Measurements from ENCODE around the gene FOXE3. TPM values are rescaled to one million over a fixed set of nuclear protein-coding genes. Genes with fewer than 3 reads are reported as not detected.

FOXE3 gene
- total RNA-seq, 1 experiment from 2014 or later = 0.46 TPM

- H3K27ac ChIP-seq (ENCODE audit: low read length) = no peak overlapping the region
- CTCF ChIA-PET = interaction anchor here (0.6 kb wide), 1 partner anchor 25 kb away, joined by 5 read pairs; no protein-coding TSS in a partner anchor
- in situ Hi-C loops (cut with HindIII; ENCODE audit: low pct_unique_long_range_greater_than_20kb, low sequenced_read_pairs) = no loop called here
- H3K27me3 ChIP-seq (ENCODE audit: control insufficient read depth, insufficient read depth, low read length) = no peaks in the 10 kb centered on the region
- H3K36me3 ChIP-seq (ENCODE audit: control insufficient read depth, insufficient read depth, low read length) = no peaks in the 10 kb centered on the region
- no peaks in the 10 kb centered on the region for H3K9me3 ChIP-seq (ENCODE audit: control insufficient read depth, insufficient read depth, low read depth, low read length)
- DNase-seq (ENCODE audit: low read depth, low spot score) (no peak), ATAC-seq (no peak)
- H3K4me1 ChIP-seq (ENCODE audit: control insufficient read depth, insufficient read depth, low read length) = no peaks in the 10 kb centered on the region
- BruUV-seq (replicated peaks) = no TSS peak
- intact Hi-C loops (cut with micrococcal nuclease; ENCODE audit: unreplicated experiment) = no loop called here
- TF ChIP-seq REST (IDR thresholded peaks at IDR 0.05; ENCODE audit: insufficient read depth in 1 of 2, low read depth in 2 of 2, low read length in 1 of 2) (peak; percentile 37 to 38; a peak in 1 of 4 replicates), TCF7L2 (IDR thresholded peaks at IDR 0.05; ENCODE audit: low read depth, low read length) (no peak)
- POLR2A ChIA-PET = no interaction called here
- no peak overlapping the region for H3K4me3 ChIP-seq (ENCODE audit: low read depth in 2 of 2, low read length in 2 of 2)
Measured at GRCh38 chr1:47418681-47419325, 2.7 kb downstream of the FOXE3 start.

GRCh38 chr1:47420547-47420946, 4.5 kb downstream of the FOXE3 start:
- DNase-seq (ENCODE audit: low read depth, low spot score) (no peak), ATAC-seq (no peak)
- H3K4me1 ChIP-seq (ENCODE audit: control insufficient read depth, insufficient read depth, low read length) = 0 out of 2 replicates have a peak, but pooled peaks cover 3% of the 10 kb centered on the region
- TF ChIP-seq SIN3A (IDR thresholded peaks at IDR 0.05; ENCODE audit: borderline replicate concordance, insufficient read depth, low read depth, low read length) = no peak
- no peak for TF ChIP-seq CTCF (IDR thresholded peaks at IDR 0.05)
- no peak for TF ChIP-seq POLR2AphosphoS5 (IDR thresholded peaks at IDR 0.05; ENCODE audit: low read depth, low read length)
- no peak for TF ChIP-seq REST (IDR thresholded peaks at IDR 0.05; ENCODE audit: insufficient read depth in 1 of 2, low read depth in 2 of 2, low read length in 1 of 2)
- no peak for TF ChIP-seq TCF7L2 (IDR thresholded peaks at IDR 0.05; ENCODE audit: low read depth, low read length)
- H3K36me3 ChIP-seq (ENCODE audit: control insufficient read depth, insufficient read depth, low read length) = no peaks in the 10 kb centered on the region
- no peaks in the 10 kb centered on the region for H3K27me3 ChIP-seq (ENCODE audit: control insufficient read depth, insufficient read depth, low read length)
- BruUV-seq (replicated peaks) = no TSS peak
- in situ Hi-C loops (cut with HindIII; ENCODE audit: low pct_unique_long_range_greater_than_20kb, low sequenced_read_pairs) = no loop called here
- H3K9me3 ChIP-seq (ENCODE audit: control insufficient read depth, insufficient read depth, low read depth, low read length) = no peaks in the 10 kb centered on the region
- H3K27ac ChIP-seq (ENCODE audit: low read length) = no peak overlapping the region
- CTCF ChIA-PET = interaction anchor here (0.7 to 0.9 kb wide), 2 partner anchors 17 to 306 kb away, joined by 3 to 4 read pairs; no protein-coding TSS in a partner anchor
- intact Hi-C loops (cut with micrococcal nuclease; ENCODE audit: unreplicated experiment) = no loop called here
- POLR2A ChIA-PET = no interaction called here
- H3K4me3 ChIP-seq (ENCODE audit: low read depth in 2 of 2, low read length in 2 of 2) = no peak overlapping the region
